H1 (cell line): Measurements from ENCODE around the gene MUSTN1. TPM values are rescaled to one million over a fixed set of nuclear protein-coding genes. Genes with fewer than 3 reads are reported as not detected.

ENCODE experiments used
- BCL11A ChIP-seq, 2 experiments: IDR thresholded peaks; one replicate each; pipeline ENCODE4 v1.6.1; 2011; ENCODE audit warnings: low read depth in 2 of 2, low read length in 2 of 2, mild to moderate bottlenecking in 2 of 2
- SAP30 ChIP-seq: fragments of 300-600 bp; sonication (generic); IDR thresholded peaks from 2 replicates; pipeline ENCODE4 v1.7.1; 2012; ENCODE audit warnings: low read length, moderate library complexity, mild to moderate bottlenecking, inconsistent platforms; ENCODE audit not compliant: insufficient read depth, insufficient replicate concordance
- TEAD4 ChIP-seq: IDR thresholded peaks from 2 replicates; pipeline ENCODE4 v1.6.1; 2012; ENCODE audit warnings: low read depth, low read length, inconsistent platforms, mixed read lengths
- polyA plus RNA-seq, 7 experiments: library from polyadenylated mRNA; depleted of rRNA in 3 of 7; stranded (reverse) in 5 of 7; unstranded in 2 of 7; fragments of >200 nt in 5 of 7; fragments of 200-250 nt in 2 of 7; gene quantifications; 1 replicate in 5 of 7; 2 replicates in 1 of 7; 4 replicates in 1 of 7; pipeline versions ENCODE4 v1.2.1 to v1.2.3, GENCODE V29; 2011 to 2013; ENCODE audit warnings: missing spikeins in 2 of 7, mixed read lengths in 2 of 7
- total RNA-seq: library from RNA; stranded (reverse); fragmentation: NEBNext Ultra II Directional; extraction: Animal tissue kit (Norgen Biotek cat#: 25700); gene quantifications from 2 replicates; pipeline ENCODE4 v1.2.1, GENCODE V29; 2021

The MUSTN1 gene
- total and polyA plus RNA-seq, 2 of the 8 experiments (the other 6 are each of a cell fraction or from before 2014, with no cell fraction given): 1.1 to 2.4 TPM

DNA sequence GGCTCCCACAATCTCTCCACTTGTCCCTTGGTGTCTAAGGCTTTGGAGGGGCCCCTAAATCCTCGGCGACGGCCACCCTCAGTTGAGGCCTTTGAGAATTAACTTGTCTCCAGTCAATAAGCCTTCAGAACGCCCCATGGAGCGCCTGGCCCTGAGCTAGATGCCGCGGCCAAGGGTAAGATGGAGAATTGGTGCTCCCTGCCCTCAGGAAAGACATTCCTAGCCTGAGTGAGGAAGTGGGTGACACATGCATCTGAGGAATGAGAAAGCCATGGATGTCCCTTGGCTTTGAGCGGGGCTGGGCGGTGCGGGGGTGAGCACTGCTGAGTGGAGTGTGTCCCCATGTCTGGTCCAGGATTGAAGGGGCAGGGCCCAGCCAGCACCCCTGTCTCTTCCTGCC, 17.6 kb downstream of the MUSTN1 start (continued):
- TF ChIP-seq SAP30: no peak
- TF ChIP-seq BCL11A (IDR thresholded peaks at IDR 0.05; ENCODE audit: low read depth in 2 of 2, low read length in 2 of 2): no peak
- TF ChIP-seq TEAD4: no peak
